Measurements from ENCODE around the gene RFC4. TPM values are rescaled to one million over a fixed set of nuclear protein-coding genes. Genes with fewer than 3 reads are reported as not detected.

Gene RFC4
- total RNA-seq, 4 donors from 2014 or later: 7.3 to 10.9 (median 7.8) TPM

DNA sequence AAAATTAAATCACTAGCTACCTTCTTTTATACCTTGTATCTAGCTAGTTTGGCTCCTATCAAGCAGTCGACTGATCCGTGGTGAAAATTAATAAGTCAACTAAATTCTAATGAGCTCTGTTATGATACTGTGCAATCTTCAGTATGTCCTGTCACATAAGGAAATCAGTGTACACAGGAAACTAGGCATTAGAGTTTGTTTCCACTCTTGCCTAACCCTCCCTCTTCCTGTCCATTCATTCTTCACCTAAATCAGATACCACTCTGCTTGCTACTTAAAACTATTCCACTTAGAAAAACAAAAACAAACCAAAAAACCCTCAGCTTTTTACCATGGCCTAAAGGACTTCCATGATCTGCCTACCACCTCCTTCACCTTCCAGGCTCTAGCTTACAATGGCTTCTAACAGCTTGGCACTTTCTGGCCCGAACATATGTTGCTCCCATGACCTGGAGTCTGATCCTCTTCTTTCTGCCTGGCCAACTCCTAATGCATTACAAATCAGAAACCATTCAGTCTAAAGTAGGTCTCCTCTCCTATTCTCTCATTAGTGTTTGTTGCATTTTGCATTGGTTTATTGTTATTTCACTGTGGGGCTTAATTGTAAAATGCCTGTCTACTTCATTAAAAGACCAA is 7.9 kb downstream of the RFC4 start:
- Histone ChIP-seq H3K27ac (no peak overlapping the region), H3K9me3 (no peaks in the 10 kb centered on the region), H3K4me1 (no peaks in the 10 kb centered on the region), H3K27me3 (no peaks in the 10 kb centered on the region), H3K36me3 (no peaks in the 10 kb centered on the region), H3K4me3 (replicated peaks in 1 of 3) (no peak overlapping the region)
- intact Hi-C loops (cut with DNase I): no loop called here
- 82 to 85% methylated on average over 3 of the region's 3 CpGs for WGBS, 2 donors
- no peak for DNase-seq
- TF ChIP-seq, protein P1, sequence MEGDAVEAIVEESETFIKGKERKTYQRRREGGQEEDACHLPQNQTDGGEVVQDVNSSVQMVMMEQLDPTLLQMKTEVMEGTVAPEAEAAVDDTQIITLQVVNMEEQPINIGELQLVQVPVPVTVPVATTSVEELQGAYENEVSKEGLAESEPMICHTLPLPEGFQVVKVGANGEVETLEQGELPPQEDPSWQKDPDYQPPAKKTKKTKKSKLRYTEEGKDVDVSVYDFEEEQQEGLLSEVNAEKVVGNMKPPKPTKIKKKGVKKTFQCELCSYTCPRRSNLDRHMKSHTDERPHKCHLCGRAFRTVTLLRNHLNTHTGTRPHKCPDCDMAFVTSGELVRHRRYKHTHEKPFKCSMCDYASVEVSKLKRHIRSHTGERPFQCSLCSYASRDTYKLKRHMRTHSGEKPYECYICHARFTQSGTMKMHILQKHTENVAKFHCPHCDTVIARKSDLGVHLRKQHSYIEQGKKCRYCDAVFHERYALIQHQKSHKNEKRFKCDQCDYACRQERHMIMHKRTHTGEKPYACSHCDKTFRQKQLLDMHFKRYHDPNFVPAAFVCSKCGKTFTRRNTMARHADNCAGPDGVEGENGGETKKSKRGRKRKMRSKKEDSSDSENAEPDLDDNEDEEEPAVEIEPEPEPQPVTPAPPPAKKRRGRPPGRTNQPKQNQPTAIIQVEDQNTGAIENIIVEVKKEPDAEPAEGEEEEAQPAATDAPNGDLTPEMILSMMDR (IDR thresholded peaks at IDR 0.05): no peak
- TF ChIP-seq POLR2A (IDR thresholded peaks at IDR 0.05): no peak

DNA sequence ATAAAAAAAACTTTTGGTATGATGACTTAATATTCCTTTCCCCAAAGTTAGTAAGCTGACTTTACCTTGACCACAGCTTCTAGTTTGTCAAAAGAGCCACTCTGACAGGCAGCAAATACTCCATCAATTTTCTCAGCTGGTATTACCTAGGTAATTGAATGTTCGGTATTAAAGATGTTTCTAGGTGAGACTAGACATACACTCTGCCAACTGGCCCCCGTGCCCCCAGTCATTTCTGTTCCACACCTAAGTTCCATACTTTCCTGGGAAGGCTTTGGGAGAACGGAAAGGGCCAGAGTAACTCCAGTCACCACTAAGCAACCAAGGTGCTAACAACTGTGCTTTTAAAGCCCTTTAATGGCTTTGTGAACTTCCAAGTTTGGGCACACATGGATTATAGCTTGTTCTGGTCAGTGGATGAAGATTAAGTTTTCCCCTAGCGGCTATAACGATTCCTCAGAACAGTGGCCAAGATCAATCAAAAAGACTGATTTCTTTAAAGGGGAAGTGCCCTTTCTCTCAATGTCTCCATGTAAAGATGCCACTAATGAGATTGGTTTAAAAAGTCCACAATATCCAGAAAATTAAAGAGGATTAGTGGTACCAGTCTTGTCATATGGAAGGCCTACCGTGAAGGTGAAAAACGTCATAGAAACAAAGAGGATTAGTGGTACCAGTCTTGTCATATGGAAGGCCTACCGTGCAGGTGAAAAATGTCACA is 15.9 kb downstream of the RFC4 start:
- Histone ChIP-seq H3K9me3 (no peaks in the 10 kb centered on the region), H3K27ac (no peak overlapping the region), H3K27me3 (no peaks in the 10 kb centered on the region), H3K36me3 (peaks cover 47 to 50% of the 10 kb centered on the region in 2 donors), H3K4me3 (replicated peaks in 1 of 3) (no peak overlapping the region), H3K4me1 (peaks cover 23 to 29% of the 10 kb centered on the region in 2 donors)
- WGBS, 2 donors: 77 to 79% methylated on average over 8 of the region's 8 CpGs
- DNase-seq: no peak
- intact Hi-C loops (cut with DNase I): no loop called here
- TF ChIP-seq POLR2A (IDR thresholded peaks at IDR 0.05): no peak
- TF ChIP-seq, protein P1 (IDR thresholded peaks at IDR 0.05): no peak

DNA sequence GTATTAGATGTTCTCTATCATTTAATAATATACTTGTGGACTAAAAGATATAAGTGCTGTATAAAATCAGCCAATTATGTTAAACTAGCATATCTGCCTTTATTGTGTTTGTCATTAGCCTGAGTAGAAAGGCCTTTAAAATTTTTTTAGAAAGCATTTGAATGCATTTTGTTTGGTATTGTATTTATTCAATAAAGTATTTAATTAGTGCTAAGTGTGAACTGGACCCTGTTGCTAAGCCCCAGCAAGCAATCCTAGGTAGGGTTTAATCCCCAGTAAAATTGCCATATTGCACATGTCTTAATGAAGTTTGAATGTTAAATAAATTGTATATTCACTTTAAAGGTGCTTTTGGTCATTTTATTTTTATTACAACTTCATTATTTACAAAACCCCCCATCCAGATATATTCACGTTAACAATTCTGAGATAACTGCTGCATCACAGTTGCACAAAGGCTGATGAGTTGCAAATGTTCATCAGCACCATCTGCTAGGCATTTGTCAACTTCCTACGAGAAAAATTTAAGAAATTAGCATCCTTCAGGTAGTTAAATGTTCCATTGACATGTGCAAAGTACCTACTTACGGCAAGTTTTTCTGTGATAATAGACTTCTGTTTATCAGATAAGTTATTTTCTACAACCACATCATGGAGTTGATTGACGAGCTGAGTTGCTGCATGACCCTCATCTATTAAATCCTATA is 16.6 kb downstream of the RFC4 start:
- DNase-seq: no peak
- H3K4me3 ChIP-seq (replicated peaks in 1 of 3): no peak overlapping the region
- no peak overlapping the region for H3K27ac ChIP-seq
- H3K27me3 ChIP-seq: no peaks in the 10 kb centered on the region
- WGBS, 2 donors: 67 to 84% methylated on average over 4 of the region's 4 CpGs
- no peaks in the 10 kb centered on the region for H3K9me3 ChIP-seq
- intact Hi-C loops (cut with DNase I): no loop called here
- H3K36me3 ChIP-seq: peaks cover 54 to 55% of the 10 kb centered on the region in 2 donors
- TF ChIP-seq POLR2A (IDR thresholded peaks at IDR 0.05): no peak
- TF ChIP-seq, protein P1 (IDR thresholded peaks at IDR 0.05): no peak
- peaks cover 31 to 37% of the 10 kb centered on the region in 2 donors for H3K4me1 ChIP-seq

DNA sequence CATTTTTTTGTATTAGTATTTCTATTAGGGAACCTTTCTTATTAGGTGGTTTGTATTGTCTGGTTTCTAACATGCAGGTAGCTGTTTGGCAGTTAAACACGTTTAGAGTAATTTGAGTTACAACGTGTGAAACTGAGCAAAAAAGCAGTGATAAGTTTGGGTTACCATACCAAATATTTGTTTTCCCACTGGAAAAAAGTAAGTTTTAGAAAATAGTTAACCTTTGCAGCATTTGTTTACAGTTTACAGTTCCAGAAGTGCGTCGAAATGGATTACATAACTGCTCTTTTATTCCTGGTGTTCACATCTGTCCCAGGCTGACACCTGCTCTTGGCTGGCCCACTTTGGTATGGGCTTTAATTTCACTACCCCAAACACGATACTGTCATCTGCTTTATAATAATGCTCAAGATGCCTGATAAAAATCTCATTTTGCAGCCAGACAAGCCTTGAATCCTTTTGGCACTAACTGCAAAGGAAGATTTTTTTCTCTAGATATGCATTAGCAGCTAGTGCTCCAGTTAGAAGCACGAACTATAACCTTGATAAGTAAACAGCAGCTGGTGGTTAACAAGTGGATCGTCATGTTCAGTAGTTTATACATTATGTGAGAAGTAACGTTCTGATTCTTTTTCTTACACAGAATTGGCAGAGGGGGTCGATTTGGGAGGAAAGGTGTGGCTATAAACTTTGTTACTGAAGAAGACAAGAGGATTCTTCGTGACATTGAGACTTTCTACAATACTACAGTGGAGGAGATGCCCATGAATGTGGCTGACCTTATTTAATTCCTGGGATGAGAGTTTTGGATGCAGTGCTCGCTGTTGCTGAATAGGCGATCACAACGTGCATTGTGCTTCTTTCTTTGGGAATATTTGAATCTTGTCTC is 17.6 kb downstream of the RFC4 start:
- intact Hi-C loops (cut with DNase I): no loop called here
- no peak overlapping the region for H3K4me3 ChIP-seq (replicated peaks in 1 of 3)
- WGBS, 2 donors: 73 to 82% methylated on average over 13 of the region's 13 CpGs
- H3K4me1 ChIP-seq: peaks cover 33 to 37% of the 10 kb centered on the region in 2 donors
- TF ChIP-seq POLR2A (IDR thresholded peaks at IDR 0.05): no peak
- TF ChIP-seq, protein P1 (IDR thresholded peaks at IDR 0.05): no peak
- H3K27ac ChIP-seq: no peak overlapping the region
- peaks cover 55 to 61% of the 10 kb centered on the region in 2 donors for H3K36me3 ChIP-seq
- no peak for DNase-seq
- no peaks in the 10 kb centered on the region for H3K27me3 ChIP-seq
- no peaks in the 10 kb centered on the region for H3K9me3 ChIP-seq

Data from thyroid gland (tissue), 4 donors.